GM12878 (cell line): ENCODE results near the gene DST. TPM values are rescaled to one million over a fixed set of nuclear protein-coding genes. Genes with fewer than 3 reads are reported as not detected.

ENCODE experiments used
- CEBPB ChIP-seq, 2 experiments: fragments of 150-350 bp in 1 of 2; IDR thresholded peaks; 2 replicates each; pipeline ENCODE4 v1.6.1; 2012 to 2014; ENCODE audit warnings: low read depth in 2 of 2, low read length in 2 of 2, borderline replicate concordance in 1 of 2, inconsistent platforms in 1 of 2
- EZH2 ChIP-seq: IDR thresholded peaks from 2 replicates; pipeline ENCODE4 v1.6.1; 2012; ENCODE audit warnings: low read depth, mild to moderate bottlenecking, control low read depth, inconsistent platforms, low read length, borderline replicate concordance; ENCODE audit not compliant: control insufficient read depth
- FOXK2 ChIP-seq: fragments of 450-650 bp; IDR thresholded peaks from 2 replicates; pipeline ENCODE4 v1.6.1; 2017; ENCODE audit warnings: mild to moderate bottlenecking, moderate library complexity
- JUNB ChIP-seq: IDR thresholded peaks from 2 replicates; pipeline ENCODE4 v1.6.1; 2016; ENCODE audit warnings: antibody characterized with exemption, mild to moderate bottlenecking
- MYB ChIP-seq: fragments of 150-350 bp; IDR thresholded peaks from 2 replicates; pipeline ENCODE4 v1.6.1; 2014; ENCODE audit warnings: mild to moderate bottlenecking, low read depth, low read length, borderline replicate concordance
- NRF1 ChIP-seq: conservative IDR thresholded peaks from 2 replicates; pipeline ENCODE4 v1.6.1; 2011; ENCODE audit warnings: mild to moderate bottlenecking, low read depth, low read length, improper control_type of control experiment
- POLR2AphosphoS5 ChIP-seq: IDR thresholded peaks from 2 replicates; pipeline ENCODE4 v1.6.1; 2011; ENCODE audit warnings: mild to moderate bottlenecking, low read length, inconsistent platforms
- USF2 ChIP-seq: IDR thresholded peaks from 2 replicates; pipeline ENCODE4 v1.6.1; 2011; ENCODE audit warnings: low read depth, low read length, improper control_type of control experiment, borderline replicate concordance
- polyA plus RNA-seq, 11 experiments: library from polyadenylated mRNA; depleted of rRNA in 4 of 11; unstranded in 6 of 11; stranded (reverse) in 5 of 11; fragments of >200 nt; fragmentation: Nextera tagmentation in 4 of 11; fragmentation: Illumina TruSeq in 1 of 11; extraction: Ambion mirVana in 4 of 11; extraction: Trizol in 1 of 11; gene quantifications; 1 replicate in 1 of 11; 2 replicates in 10 of 11; pipeline versions ENCODE4 v1.2.1 to v1.2.3, GENCODE V29; 2011 to 2016; ENCODE audit warnings: inconsistent platforms in 2 of 11, missing spikeins in 2 of 11, low read depth in 1 of 11
- total RNA-seq, 4 experiments: library from RNA; depleted of rRNA in 3 of 4; stranded (reverse); fragments of >200 nt in 3 of 4; fragmentation: Illumina TruSeq in 1 of 4; extraction: Trizol in 1 of 4; gene quantifications; 2 replicates each; pipeline versions ENCODE4 v1.2.1 to v1.2.3, GENCODE V29; 2013 to 2021
- TF ChIP-seq, protein P1 (sequence below): IDR thresholded peaks from 2 replicates; pipeline ENCODE4 v1.6.1; 2012; ENCODE audit warnings: low read length, inconsistent platforms

DST gene
- total and polyA plus RNA-seq, 10 of the 15 experiments (the other 5 are each of a cell fraction or from before 2014, with no cell fraction given) = 32.1 to 156 (median 75.0) TPM

DNA sequence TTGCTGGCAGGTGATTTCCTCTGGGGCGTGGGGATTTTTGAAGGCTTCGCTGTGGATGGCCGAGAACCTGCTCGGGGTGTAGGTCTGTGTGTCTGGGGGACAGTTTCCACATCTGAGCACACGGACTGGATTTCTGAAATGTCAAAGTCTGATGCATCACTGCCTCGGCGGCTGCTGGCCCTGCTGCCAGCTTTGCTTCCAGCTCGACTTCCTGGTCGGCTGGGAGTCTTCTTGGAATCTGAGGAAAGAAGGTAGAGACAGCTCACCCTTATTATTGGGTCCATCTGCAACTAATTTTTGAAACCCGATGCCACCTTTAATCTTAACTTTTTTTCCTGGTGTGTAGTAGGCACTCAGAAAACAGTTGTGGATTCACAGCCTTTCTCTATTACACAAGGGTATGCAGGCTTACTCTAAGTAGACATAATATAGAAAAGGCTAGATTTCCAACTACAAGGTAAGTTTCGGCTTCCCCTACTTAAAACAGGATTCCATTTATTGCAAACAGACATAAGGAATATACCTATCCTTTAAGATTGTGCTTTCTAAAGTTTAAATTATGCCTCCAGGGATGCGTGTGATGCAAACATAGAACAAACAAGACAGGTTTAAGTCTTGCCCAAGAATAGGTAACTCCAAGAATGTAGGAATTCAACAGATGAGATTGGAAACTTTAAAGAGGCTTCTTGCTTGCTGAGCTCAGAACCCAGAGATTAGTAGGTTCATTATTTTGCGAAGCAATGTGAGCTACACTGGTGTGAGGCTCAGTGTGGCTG lies 183.5 kb downstream of the DST start (continued):
- TF ChIP-seq EZH2 (no peak), USF2 (no peak), POLR2AphosphoS5 (no peak), JUNB (no peak), CEBPB (IDR thresholded peaks at IDR 0.05; ENCODE audit: borderline replicate concordance in 1 of 2, low read depth in 2 of 2, low read length in 2 of 2) (no peak), FOXK2 (no peak), MYB (no peak), NRF1 (no peak)
- TF ChIP-seq, protein P1, sequence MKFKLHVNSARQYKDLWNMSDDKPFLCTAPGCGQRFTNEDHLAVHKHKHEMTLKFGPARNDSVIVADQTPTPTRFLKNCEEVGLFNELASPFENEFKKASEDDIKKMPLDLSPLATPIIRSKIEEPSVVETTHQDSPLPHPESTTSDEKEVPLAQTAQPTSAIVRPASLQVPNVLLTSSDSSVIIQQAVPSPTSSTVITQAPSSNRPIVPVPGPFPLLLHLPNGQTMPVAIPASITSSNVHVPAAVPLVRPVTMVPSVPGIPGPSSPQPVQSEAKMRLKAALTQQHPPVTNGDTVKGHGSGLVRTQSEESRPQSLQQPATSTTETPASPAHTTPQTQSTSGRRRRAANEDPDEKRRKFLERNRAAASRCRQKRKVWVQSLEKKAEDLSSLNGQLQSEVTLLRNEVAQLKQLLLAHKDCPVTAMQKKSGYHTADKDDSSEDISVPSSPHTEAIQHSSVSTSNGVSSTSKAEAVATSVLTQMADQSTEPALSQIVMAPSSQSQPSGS = no peak
